HL-60/S4 (cell line): ENCODE measurements around the gene ITFG1.

Source experiments
- in situ Hi-C: fragments of 300-500 bp; cut with MboI; formaldehyde crosslinking; loops from 2 replicates; pipeline ENCODE4 v1.14.3; 2022; ENCODE audit warnings: low sequenced_read_pairs

ITFG1 gene

DNA sequence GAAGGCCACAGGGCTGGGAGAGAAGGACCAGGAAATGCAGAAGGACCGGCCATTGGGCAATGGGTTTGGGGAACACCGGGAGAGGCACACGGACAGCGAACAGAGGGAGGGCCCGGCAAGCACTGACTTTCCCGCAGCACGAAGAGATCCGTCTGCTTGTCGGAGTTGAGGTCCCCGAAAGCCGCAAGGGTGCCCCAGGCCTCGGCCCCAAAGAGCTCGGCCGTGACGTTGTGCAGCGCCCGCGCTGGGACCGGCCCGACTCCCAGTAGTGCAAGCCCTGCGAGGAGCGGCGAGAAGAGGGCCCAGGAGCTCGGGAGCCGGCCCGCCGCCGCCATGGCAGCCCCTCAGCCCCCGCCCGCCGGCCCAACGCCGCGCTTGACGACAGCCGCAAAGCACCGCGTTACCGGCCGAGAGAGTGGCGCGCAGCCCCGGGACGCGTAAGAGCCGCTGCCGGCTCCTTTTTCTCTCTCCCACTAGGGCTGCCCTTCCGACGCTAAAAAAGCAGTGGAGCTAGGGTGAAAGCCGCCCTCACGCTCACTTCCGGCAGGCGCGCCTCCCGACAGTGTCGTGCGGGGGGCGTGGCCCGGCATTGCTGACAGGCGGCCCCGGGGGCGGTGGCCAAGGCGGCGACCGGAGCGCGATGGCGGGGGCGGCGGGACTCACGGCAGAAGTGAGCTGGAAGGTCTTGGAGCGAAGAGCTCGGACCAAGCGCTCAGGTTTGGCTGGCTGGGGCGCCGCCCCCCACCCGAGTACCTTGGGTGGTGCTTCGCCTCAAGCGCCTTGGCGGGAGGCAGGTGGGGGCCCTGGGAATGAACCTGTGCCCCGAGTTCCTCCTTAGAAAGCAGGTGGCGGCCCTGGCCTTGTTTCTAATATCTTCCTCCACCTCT, at the start of gene ITFG1, which contains the start of gene PHKB:
Gene ITFG1, minus strand, starts transcription at position 353 of the 887 bp plus-strand sequence. Its CDS starts 18 bp downstream, at position 335.
Gene PHKB, plus strand, starts transcription at position 621 of the 887 bp plus-strand sequence. Its CDS starts 20 bp downstream, at position 641.
- in situ Hi-C loops: no loop called here

DNA sequence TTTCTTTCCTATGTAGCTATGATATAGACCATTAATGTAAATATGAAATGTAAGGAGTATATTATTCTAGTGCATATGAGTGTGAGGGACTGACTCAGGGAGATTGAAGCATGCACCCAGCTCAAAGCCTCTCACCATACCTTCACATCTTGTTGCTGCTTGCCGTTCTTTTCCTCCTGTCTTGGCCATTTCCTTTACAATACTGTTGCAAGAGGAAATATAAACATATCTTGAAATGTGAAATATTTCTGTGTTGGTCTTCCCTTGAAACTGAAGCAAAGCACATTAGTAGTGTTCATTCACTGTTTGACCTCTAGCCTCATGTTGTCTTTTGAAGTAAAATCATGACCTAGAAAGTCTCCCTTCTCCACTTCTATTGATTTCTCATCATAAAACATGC, 46.8 kb upstream of the ITFG1 start:
- in situ Hi-C loops: no loop called here

GRCh38 chr16:47506800-47507199, 45.9 kb upstream of the ITFG1 start:
- in situ Hi-C loops: no loop called here

- in situ Hi-C loops: no loop called here
Measured at GRCh38 chr16:47504599-47504998, 43.7 kb upstream of the ITFG1 start.

- in situ Hi-C loops: no loop called here
Measured at GRCh38 chr16:47503936-47504335, 43.1 kb upstream of the ITFG1 start.

DNA sequence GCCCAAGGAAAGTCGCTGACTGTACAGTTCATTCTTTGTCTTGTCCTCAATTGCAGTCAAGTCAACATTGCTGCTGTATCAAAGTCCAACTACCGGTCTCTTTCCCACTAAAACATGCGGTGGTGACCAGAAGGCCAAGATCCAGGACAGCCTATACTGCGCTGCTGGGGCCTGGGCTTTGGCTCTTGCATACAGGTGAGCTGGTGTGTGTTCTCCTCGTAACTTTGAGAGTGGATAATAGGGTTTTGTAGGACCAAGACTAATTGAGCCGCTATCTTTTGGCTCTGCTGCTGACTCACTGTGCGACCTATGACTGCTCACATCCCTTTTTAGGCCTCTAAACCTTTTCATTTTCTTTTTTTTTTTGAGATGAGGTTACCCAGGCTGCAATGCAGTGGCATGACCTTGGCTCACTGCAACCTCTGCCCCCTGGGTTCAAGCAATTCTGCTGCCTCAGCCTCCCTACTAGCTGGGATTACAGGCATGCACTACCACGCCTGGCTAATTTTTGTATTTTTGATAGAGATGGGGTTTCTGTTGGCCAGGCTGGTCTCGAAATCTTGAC, 38.9 kb upstream of the ITFG1 start:
- in situ Hi-C loops: no loop called here

DNA sequence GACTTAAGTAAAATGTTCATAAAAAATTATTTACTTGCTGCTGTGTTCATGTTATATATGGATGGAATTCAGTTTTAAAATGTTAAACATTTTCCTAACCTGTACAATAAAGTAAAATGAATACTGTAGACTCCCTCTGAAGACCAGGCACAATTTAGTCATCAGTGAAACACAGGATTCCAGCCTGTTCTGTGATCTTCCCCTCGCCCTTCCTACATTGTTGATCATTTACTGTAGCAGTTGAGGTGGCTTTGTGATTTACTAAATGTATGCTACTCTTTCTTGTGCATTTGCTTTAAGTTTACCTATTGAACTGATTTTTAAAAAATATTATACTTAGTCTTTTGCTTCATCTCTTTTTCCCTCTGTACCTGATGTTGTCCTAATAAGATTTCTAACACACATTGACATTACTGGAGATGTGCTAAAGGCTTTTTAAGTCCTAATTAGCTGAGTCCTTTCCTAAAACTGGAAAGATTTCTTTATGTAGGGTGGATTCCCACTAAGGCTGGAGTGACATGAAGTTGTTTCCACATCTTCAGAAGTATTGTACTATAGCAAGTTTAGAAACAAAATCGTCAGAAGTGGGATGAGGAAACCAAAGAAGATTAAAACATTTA, 38.3 kb upstream of the ITFG1 start:
- in situ Hi-C loops: no loop called here

GRCh38 chr16:47493381-47494337, 32.8 kb upstream of the ITFG1 start:
- in situ Hi-C loops: no loop called here

- in situ Hi-C loops: no loop called here
Measured at GRCh38 chr16:47492428-47493377, 31.8 kb upstream of the ITFG1 start.

- in situ Hi-C loops: no loop called here
Measured at GRCh38 chr16:47492036-47492427, 31.2 kb upstream of the ITFG1 start.

DNA sequence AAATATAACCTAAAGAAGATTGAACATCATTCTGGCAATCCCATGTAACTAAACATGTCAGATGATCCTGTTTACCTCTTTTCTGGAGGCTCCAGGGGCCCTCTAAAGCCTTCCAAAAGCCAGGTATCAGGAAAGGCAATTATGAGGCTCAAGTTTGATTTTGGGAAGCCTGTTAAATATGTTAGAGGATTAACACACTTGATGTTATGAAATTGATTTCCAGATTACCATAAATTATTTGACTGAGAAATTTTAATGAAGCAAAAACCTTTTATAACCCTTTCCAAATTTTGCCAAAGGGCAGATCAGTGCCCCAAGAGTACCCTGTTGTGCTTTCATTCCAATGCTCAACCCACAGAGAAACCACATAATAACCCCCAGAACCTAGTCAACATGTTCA, 29.6 kb upstream of the ITFG1 start:
- in situ Hi-C loops: no loop called here

DNA sequence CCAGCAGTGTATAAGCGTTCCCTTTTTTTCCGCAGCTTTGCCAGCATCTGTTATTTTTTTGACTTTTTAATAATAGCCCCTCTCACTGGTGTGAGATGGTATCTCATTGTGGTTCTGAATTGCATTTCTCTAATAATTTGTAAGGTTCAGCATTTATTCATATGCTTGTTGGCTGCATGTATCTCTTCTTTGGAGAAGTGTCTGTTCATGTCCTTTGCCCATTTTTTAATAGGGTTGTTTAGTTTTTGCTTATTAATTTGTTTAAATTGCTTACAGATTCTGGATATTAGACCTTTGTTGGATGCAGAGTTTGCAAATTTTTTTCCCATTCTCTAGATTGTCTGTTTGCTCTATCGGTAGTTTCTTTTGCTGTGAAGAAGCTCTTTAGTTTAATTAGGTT, 27.2 kb upstream of the ITFG1 start:
- in situ Hi-C loops: no loop called here

GRCh38 chr16:47486856-47487255, 26.0 kb upstream of the ITFG1 start:
- in situ Hi-C loops: no loop called here

GRCh38 chr16:47483616-47484015, 22.8 kb upstream of the ITFG1 start:
- in situ Hi-C loops: no loop called here

DNA sequence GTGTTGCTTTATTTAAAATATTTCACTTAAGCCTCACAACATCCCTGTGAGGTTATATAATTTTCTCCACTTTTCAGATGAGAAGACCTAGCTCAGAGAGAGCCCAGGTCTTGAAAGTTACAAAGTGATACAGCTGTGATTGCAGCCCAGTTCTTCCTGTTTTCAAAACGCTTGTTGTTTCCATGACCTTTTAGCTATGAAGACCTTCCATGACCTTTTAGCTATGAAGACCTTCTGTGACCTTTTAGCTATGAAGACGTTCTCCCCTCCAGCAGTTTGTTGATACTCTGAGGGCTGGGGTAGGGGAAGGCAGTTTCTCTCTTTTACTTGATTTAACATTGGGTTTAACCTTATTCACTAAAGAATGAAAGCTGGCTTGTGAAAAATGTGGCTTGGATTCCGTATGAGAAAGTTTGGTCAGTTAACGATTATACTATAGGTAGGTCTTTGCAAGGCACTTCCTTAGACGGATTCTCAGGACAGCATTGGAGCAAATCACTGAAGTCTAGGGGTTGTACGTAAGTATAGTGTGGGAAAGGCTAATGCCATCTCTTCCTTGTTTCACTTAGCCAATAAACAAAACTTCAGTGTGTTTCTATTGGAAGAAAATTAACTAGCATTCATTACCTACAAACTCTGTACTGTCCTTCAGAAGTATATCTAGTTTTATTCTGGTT, 21.0 kb upstream of the ITFG1 start:
- in situ Hi-C loops: no loop called here

DNA sequence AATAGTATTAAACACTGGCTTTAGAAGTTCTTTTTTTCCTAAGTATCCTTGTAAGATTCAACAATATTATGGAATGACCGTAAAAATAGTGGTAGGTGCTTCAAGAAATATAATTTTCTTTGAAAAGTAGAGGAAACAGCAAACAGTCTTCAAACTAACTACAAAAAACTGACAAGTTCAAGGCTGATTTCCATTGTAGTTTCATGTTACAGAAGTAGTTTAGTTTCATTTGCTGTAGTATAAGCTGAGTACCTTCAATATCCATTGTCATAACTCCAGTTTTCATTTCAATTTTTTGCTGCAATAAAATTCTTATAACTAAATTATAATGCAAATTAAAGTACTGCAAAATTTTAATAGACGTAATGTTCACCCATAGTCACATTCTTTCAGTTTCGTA, 19.5 kb upstream of the ITFG1 start:
- in situ Hi-C loops: no loop called here

GRCh38 chr16:47477679-47478078, 16.8 kb upstream of the ITFG1 start:
- in situ Hi-C loops: no loop called here

- in situ Hi-C loops: no loop called here
Measured at GRCh38 chr16:47476654-47477345, 15.9 kb upstream of the ITFG1 start.
